BJ (cell line): ENCODE measurements around the gene INKA2. TPM values are rescaled to one million over a fixed set of nuclear protein-coding genes. Genes with fewer than 3 reads are reported as not detected.

ENCODE experiments used
- CTCF ChIA-PET: fragments of 350-600 bp; formaldehyde crosslinking; extraction: SDS; loops from one replicate; lab custom pipeline; 2021; ENCODE audit warnings: antibody characterized with exemption, inconsistent platforms; lab: Yijun Ruan, JAX
- POLR2A ChIA-PET: fragments of 300-600 bp; sonication (Branson Sonifier 250); formaldehyde crosslinking; extraction: SDS; loops from one replicate; lab custom pipeline; 2021; ENCODE audit warnings: antibody characterized with exemption; lab: Charles Lee
- DNase-seq: peaks from one replicate; pipeline ENCODE4 v3.0.0-alpha.2; 2011; ENCODE audit warnings: low read depth
- H3K27me3 ChIP-seq: 2 replicates; pipeline ENCODE4 v1.6.0; 2011; ENCODE audit warnings: low read length; ENCODE audit not compliant: control insufficient read depth, insufficient read depth
- H3K36me3 ChIP-seq: 2 replicates; pipeline ENCODE4 v1.5.1; 2011; ENCODE audit warnings: low read length; ENCODE audit not compliant: control insufficient read depth, insufficient read depth
- H3K4me3 ChIP-seq: 2 replicates; pipeline ENCODE4 v1.5.1; 2011; ENCODE audit warnings: low read depth, mild to moderate bottlenecking, control low read depth, low read length
- CTCF ChIP-seq: IDR thresholded peaks from 2 replicates; pipeline ENCODE4 v1.5.1; 2011; ENCODE audit warnings: low read depth, mild to moderate bottlenecking, control low read depth, inconsistent platforms, low read length, moderate library complexity; ENCODE audit not compliant: insufficient read depth
- polyA plus RNA-seq: library from polyadenylated mRNA; depleted of rRNA; stranded (reverse); fragments of >200 nt; gene quantifications from 2 replicates; pipeline ENCODE4 v1.2.3, GENCODE V29; 2011

INKA2 gene
- polyA plus RNA-seq, 1 experiment: 2.3 TPM

GRCh38 chr1:111770916-111771315, 31.7 kb upstream of the INKA2 start:
- CTCF ChIA-PET: interaction anchor here (0.7 to 1.3 kb wide), 4 partner anchors 10 to 623 kb away, joined by 3 to 6 read pairs (median 4); no protein-coding TSS in a partner anchor

DNA sequence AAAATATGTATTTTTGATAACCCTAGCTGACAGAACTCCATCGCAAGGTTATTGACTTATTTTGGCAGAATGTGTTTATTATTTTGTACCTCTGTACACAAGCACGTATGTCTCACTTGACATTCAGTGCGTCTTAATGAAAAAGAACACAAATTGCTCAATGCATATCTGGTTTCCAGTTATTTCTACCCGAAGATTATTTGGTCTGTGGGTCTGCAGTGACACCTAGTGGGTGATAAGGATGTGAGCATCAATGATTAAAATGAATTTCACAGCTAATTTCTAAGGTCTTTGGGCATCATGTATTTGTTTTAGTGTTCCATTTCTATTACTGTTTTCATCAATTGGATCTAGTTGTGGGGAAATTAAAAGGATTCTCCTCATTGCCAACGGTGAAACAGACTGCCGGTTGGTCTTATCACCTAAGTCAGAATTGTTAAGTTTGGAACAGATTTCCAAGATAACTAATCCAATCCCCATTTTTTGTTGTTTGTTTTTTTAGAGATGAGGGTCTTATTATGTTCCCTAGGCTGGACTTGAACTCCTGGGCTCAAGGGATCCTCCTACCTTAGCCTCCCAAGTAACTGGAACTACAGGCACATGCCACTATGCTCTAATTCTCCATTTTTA, 30.4 kb upstream of the INKA2 start:
- ChIA-PET CTCF (interaction anchor here (0.6 to 5.5 kb wide), 25 partner anchors 8 to 600 kb away, joined by 3 to 50 read pairs (median 4); partner anchors contain the start of gene DDX20), POLR2A (no interaction called here)
- H3K36me3 ChIP-seq: 0 out of 2 replicates have a peak, but pooled peaks cover 2% of the 10 kb centered on the region

More at GRCh38 chr1:111770916-111771315, 31.7 kb upstream of the INKA2 start:
- POLR2A ChIA-PET: no interaction called here
- DNase-seq: no peak
- Histone ChIP-seq H3K4me3 (no peak overlapping the region), H3K36me3 (0 out of 2 replicates have a peak, but pooled peaks cover 2% of the 10 kb centered on the region), H3K27me3 (no peaks in the 10 kb centered on the region)
- no peak for TF ChIP-seq CTCF

GRCh38 chr1:111768625-111769024, 29.4 kb upstream of the INKA2 start:
- POLR2A ChIA-PET: interaction anchor here (0.6 kb wide), 1 partner anchor 32 kb away, joined by 5 read pairs; no protein-coding TSS in a partner anchor

More for the DNA sequence above, 30.4 kb upstream of the INKA2 start:
- no peak for DNase-seq
- TF ChIP-seq CTCF: peak; percentile 74
- no peak overlapping the region for H3K4me3 ChIP-seq
- H3K27me3 ChIP-seq: no peaks in the 10 kb centered on the region

GRCh38 chr1:111768023-111768422, 28.8 kb upstream of the INKA2 start:
- TF ChIP-seq CTCF: no peak
- Histone ChIP-seq H3K27me3 (no peaks in the 10 kb centered on the region), H3K36me3 (peaks cover 3% of the 10 kb centered on the region), H3K4me3 (no peak overlapping the region)
- no peak for DNase-seq
- POLR2A ChIA-PET: no interaction called here
- CTCF ChIA-PET: interaction anchor here (0.9 to 5.5 kb wide), 10 partner anchors 12 to 354 kb away, joined by 3 to 50 read pairs (median 8); partner anchors contain the start of gene DDX20

More at GRCh38 chr1:111768625-111769024, 29.4 kb upstream of the INKA2 start:
- no peak for TF ChIP-seq CTCF
- Histone ChIP-seq H3K27me3 (no peaks in the 10 kb centered on the region), H3K36me3 (0 out of 2 replicates have a peak, but pooled peaks cover 2% of the 10 kb centered on the region), H3K4me3 (no peak overlapping the region)
- CTCF ChIA-PET: interaction anchor here (0.9 to 5.5 kb wide), 14 partner anchors 8 to 601 kb away, joined by 3 to 50 read pairs (median 8); partner anchors contain the start of gene DDX20
- DNase-seq: no peak

GRCh38 chr1:111762332-111762731, 23.1 kb upstream of the INKA2 start:
- DNase-seq: no peak
- TF ChIP-seq CTCF: no peak
- Histone ChIP-seq H3K27me3 (no peaks in the 10 kb centered on the region), H3K4me3 (no peak overlapping the region), H3K36me3 (peaks cover 5% of the 10 kb centered on the region)
- ChIA-PET CTCF (interaction anchor here (1.2 to 3.0 kb wide), 2 partner anchors 254 to 280 kb away, joined by 3 to 11 read pairs; no protein-coding TSS in a partner anchor), POLR2A (no interaction called here)
